ENCODE measurements around the gene EYA2.
"Not testable (repeated sequence)": the region's sequence is repeated elsewhere in the genome, so short reads cannot be mapped to it uniquely, and the experiment has no call there.

The EYA2 gene

GRCh38 chr20:46959081-46959692, 64.5 kb downstream of the EYA2 start:
- DNase-seq: peak in 1 of 2 experiments; percentile 33

GRCh38 chr20:46959821-46960220, 65.2 kb downstream of the EYA2 start:
- no peak for DNase-seq

- DNase-seq: no peak
These were observed 65.9 kb downstream of the EYA2 start for GRCh38 chr20:46960536-46960935.

- not testable (repeated sequence) for DNase-seq
These were observed 67.3 kb downstream of the EYA2 start for GRCh38 chr20:46961968-46962367.

GRCh38 chr20:46962452-46963195, 68.0 kb downstream of the EYA2 start:
- no peak for DNase-seq

GRCh38 chr20:46963196-46963529, 68.5 kb downstream of the EYA2 start:
- DNase-seq: no peak

- DNase-seq: no peak
These were observed 69.3 kb downstream of the EYA2 start for GRCh38 chr20:46963758-46964617.

GRCh38 chr20:46964618-46965455, 70.2 kb downstream of the EYA2 start:
- DNase-seq: no peak

GRCh38 chr20:46965477-46965876, 70.8 kb downstream of the EYA2 start:
- DNase-seq: peak in 1 of 2 experiments; percentile 21

- no peak for DNase-seq
These were observed 73.0 kb downstream of the EYA2 start for GRCh38 chr20:46967646-46968045.

- peak in 1 of 2 experiments; percentile 31 for DNase-seq
These were observed 76.4 kb downstream of the EYA2 start for GRCh38 chr20:46970937-46971630.

- DNase-seq: peak in 1 of 2 experiments; percentile 44
These were observed 79.1 kb downstream of the EYA2 start for GRCh38 chr20:46973766-46974165.

- DNase-seq: no peak
These were observed 80.2 kb downstream of the EYA2 start for GRCh38 chr20:46974669-46975434.

GRCh38 chr20:46975976-46976375, 81.3 kb downstream of the EYA2 start:
- peak in 1 of 2 experiments; percentile 21 for DNase-seq

- DNase-seq: no peak
These were observed 82.6 kb downstream of the EYA2 start for GRCh38 chr20:46977204-46977603.

GRCh38 chr20:46977909-46978588, 83.4 kb downstream of the EYA2 start:
- DNase-seq: no peak

GRCh38 chr20:46978951-46979491, 84.4 kb downstream of the EYA2 start:
- no peak for DNase-seq

GRCh38 chr20:46979603-46980241, 85.1 kb downstream of the EYA2 start:
- no peak for DNase-seq

GRCh38 chr20:46981184-46981583, 86.5 kb downstream of the EYA2 start:
- no peak for DNase-seq

GRCh38 chr20:46983466-46983865, 88.8 kb downstream of the EYA2 start:
- DNase-seq: no peak
